EL (cell line): Measurements from ENCODE around the gene DUXA.
"Not testable (repeated sequence)": the region's sequence is repeated elsewhere in the genome, so short reads cannot be mapped to it uniquely, and the experiment has no call there.

Experiments
- DNase-seq: peaks from one replicate; pipeline ENCODE4 v3.0.0-alpha.2; 2016

The DUXA gene

GRCh38 chr19:57167385-57167784 is at the start of gene DUXA:
Gene DUXA (minus strand): TSS chr19:57167485. CDS start chr19:57167443, 42 bp downstream.
- DNase-seq, result no peak

- peak; percentile 17 for DNase-seq
Measured at GRCh38 chr19:57212109-57212508, 44.8 kb upstream of the DUXA start.

- no peak for DNase-seq
Measured at GRCh38 chr19:57210381-57210780, 43.1 kb upstream of the DUXA start.

GRCh38 chr19:57202160-57202559 is 34.9 kb upstream of the DUXA start:
- DNase-seq, result no peak

- DNase-seq, result not testable (repeated sequence)
Measured at GRCh38 chr19:57197874-57198273, 30.6 kb upstream of the DUXA start.

GRCh38 chr19:57192993-57193392 is 25.7 kb upstream of the DUXA start:
- DNase-seq, result no peak

GRCh38 chr19:57192077-57192420 is 24.8 kb upstream of the DUXA start:
- DNase-seq, result peak; percentile 1

- DNase-seq, result peak; percentile 85
Measured at GRCh38 chr19:57191141-57192076, 24.1 kb upstream of the DUXA start, which contains the start of gene ZNF264. Gene ZNF264 (plus strand): TSS chr19:57191500. CDS start chr19:57191914, 414 bp downstream.

- DNase-seq, result no peak
Measured at GRCh38 chr19:57190301-57190700, 23.0 kb upstream of the DUXA start.

- peak; percentile 41 for DNase-seq
Measured at GRCh38 chr19:57171551-57172081, 4.3 kb upstream of the DUXA start.

- DNase-seq, result no peak
Measured at GRCh38 chr19:57165846-57166245, 1.4 kb downstream of the DUXA start.

- no peak for DNase-seq
Measured at GRCh38 chr19:57161985-57162539, 5.2 kb downstream of the DUXA start.

GRCh38 chr19:57152921-57153320 is 14.4 kb downstream of the DUXA start:
- no peak for DNase-seq

GRCh38 chr19:57141699-57142098 is 25.6 kb downstream of the DUXA start:
- DNase-seq, result no peak

- no peak for DNase-seq
Measured at GRCh38 chr19:57135797-57136196, 31.5 kb downstream of the DUXA start.

- DNase-seq, result not testable (repeated sequence)
Measured at GRCh38 chr19:57127403-57127802, 39.9 kb downstream of the DUXA start.

GRCh38 chr19:57123882-57124281 is 43.4 kb downstream of the DUXA start:
- no peak for DNase-seq

GRCh38 chr19:57118848-57119247 is 48.4 kb downstream of the DUXA start:
- DNase-seq, result no peak

GRCh38 chr19:57113501-57113900 is 53.8 kb downstream of the DUXA start:
- not testable (repeated sequence) for DNase-seq

GRCh38 chr19:57111329-57111644 is 56.0 kb downstream of the DUXA start:
- DNase-seq, result no peak

GRCh38 chr19:57110592-57111328 is 56.5 kb downstream of the DUXA start:
- DNase-seq, result no peak

GRCh38 chr19:57106722-57107235 is 60.5 kb downstream of the DUXA start:
- no peak for DNase-seq
